ENCODE measurements around the gene IRGQ. TPM values are rescaled to one million over a fixed set of nuclear protein-coding genes. Genes with fewer than 3 reads are reported as not detected.

The IRGQ gene
- polyA plus RNA-seq, 1 donor from 2014 or later: 156 TPM

DNA sequence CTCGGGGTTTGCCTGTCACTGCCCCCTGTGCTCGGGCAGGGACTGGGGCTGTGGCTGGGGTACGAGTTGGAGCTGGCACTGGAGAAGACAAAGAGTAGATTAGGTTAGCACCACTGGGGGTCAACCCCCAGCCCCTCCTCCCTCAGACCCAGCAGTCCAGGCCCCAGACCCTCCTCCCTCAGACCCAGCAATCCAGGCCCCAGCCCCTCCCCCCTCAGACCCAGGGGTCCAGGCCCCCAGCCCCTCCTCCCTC, 43.8 kb downstream of the IRGQ start:
- no peaks in the 10 kb centered on the region for H3K36me3 ChIP-seq (ENCODE audit: insufficient read depth, low read length)
- no peak overlapping the region for H3K4me3 ChIP-seq (ENCODE audit: low read length)
- no peak overlapping the region for H3K9ac ChIP-seq (ENCODE audit: low read length)

DNA sequence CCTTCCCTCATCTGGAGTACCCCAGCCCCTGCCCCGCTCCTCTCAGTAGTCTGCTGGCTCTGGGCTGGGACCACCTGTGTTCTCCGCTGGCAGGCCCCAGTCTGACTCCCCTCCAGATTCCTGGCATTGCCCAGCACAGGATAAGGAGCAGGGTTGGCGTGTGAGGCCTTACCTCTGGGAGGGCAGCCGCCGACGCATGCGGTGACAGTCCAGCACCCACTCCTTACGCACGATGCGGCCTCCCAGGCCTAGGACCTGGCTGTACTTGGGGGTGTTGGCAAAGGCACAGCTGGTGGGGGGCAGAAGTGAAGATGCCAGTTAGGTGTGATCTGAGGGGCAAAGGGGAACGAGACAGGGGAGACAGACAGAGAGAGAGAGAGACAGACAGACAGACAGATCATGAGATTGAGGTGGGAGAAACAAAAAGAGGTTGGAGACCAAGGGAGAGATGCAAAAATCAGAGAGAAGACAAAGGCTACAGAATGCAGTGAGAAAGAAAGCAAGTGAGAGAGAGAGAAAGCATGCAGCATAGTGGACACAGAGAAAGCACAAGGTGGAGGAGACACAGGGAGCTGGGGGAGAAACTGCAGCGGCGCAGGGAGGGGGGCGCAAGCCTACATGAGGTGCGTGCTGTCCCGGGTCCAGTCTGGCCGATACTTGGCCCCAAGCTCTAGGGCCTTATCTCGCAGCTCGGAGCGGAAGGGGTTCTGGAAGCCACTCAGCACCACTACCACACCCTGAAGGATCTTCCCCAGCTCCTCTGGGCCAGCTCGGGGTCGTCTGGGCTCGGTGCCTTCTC, 44.3 kb downstream of the IRGQ start:
- no peaks in the 10 kb centered on the region for H3K36me3 ChIP-seq (ENCODE audit: insufficient read depth, low read length)
- TF ChIP-seq TAF1 (IDR thresholded peaks at IDR 0.05; ENCODE audit: low read depth) (no peak), MXI1 (conservative IDR thresholded peaks at IDR 0.05; ENCODE audit: poor library complexity, severe bottlenecking) (no peak), SMC3 (conservative IDR thresholded peaks at IDR 0.05; ENCODE audit: poor library complexity) (no peak)

More for the DNA sequence above, 43.8 kb downstream of the IRGQ start:
- Histone ChIP-seq H3F3A (ENCODE audit: insufficient read depth, low read length, poor library complexity, severe bottlenecking) (no peaks in the 10 kb centered on the region), H3K27me3 (ENCODE audit: insufficient read depth, low read depth, low read length) (no peaks in the 10 kb centered on the region), H3K79me2 (replicated peaks; ENCODE audit: insufficient read depth, low read length) (no peaks in the 10 kb centered on the region), H4K20me1 (ENCODE audit: insufficient read depth) (no peaks in the 10 kb centered on the region), H3K9me2 (ENCODE audit: insufficient read depth, low read length) (no peaks in the 10 kb centered on the region), H3K9me3 (ENCODE audit: low read length) (no peaks in the 10 kb centered on the region), H3K27ac (ENCODE audit: low read length) (no peak overlapping the region), H3K4me2 (ENCODE audit: low read length) (no peak overlapping the region), H2AFZ (ENCODE audit: low read depth, low read length) (no peak overlapping the region)
- TF ChIP-seq, protein P1, sequence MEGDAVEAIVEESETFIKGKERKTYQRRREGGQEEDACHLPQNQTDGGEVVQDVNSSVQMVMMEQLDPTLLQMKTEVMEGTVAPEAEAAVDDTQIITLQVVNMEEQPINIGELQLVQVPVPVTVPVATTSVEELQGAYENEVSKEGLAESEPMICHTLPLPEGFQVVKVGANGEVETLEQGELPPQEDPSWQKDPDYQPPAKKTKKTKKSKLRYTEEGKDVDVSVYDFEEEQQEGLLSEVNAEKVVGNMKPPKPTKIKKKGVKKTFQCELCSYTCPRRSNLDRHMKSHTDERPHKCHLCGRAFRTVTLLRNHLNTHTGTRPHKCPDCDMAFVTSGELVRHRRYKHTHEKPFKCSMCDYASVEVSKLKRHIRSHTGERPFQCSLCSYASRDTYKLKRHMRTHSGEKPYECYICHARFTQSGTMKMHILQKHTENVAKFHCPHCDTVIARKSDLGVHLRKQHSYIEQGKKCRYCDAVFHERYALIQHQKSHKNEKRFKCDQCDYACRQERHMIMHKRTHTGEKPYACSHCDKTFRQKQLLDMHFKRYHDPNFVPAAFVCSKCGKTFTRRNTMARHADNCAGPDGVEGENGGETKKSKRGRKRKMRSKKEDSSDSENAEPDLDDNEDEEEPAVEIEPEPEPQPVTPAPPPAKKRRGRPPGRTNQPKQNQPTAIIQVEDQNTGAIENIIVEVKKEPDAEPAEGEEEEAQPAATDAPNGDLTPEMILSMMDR (IDR thresholded peaks at IDR 0.05; ENCODE audit: poor library complexity, severe bottlenecking): no peak
- TF ChIP-seq RAD21 (conservative IDR thresholded peaks at IDR 0.05) (no peak), SMC3 (conservative IDR thresholded peaks at IDR 0.05; ENCODE audit: poor library complexity) (no peak), POLR2AphosphoS5 (IDR thresholded peaks at IDR 0.05) (no peak), TAF1 (IDR thresholded peaks at IDR 0.05; ENCODE audit: low read depth) (no peak), EZH2 (IDR thresholded peaks at IDR 0.05; ENCODE audit: borderline replicate concordance, insufficient read depth, low read length, poor library complexity, severe bottlenecking) (no peak), EP300 (conservative IDR thresholded peaks at IDR 0.05; ENCODE audit: poor library complexity, severe bottlenecking) (no peak), MXI1 (conservative IDR thresholded peaks at IDR 0.05; ENCODE audit: poor library complexity, severe bottlenecking) (no peak)
- TF ChIP-seq, protein P2, sequence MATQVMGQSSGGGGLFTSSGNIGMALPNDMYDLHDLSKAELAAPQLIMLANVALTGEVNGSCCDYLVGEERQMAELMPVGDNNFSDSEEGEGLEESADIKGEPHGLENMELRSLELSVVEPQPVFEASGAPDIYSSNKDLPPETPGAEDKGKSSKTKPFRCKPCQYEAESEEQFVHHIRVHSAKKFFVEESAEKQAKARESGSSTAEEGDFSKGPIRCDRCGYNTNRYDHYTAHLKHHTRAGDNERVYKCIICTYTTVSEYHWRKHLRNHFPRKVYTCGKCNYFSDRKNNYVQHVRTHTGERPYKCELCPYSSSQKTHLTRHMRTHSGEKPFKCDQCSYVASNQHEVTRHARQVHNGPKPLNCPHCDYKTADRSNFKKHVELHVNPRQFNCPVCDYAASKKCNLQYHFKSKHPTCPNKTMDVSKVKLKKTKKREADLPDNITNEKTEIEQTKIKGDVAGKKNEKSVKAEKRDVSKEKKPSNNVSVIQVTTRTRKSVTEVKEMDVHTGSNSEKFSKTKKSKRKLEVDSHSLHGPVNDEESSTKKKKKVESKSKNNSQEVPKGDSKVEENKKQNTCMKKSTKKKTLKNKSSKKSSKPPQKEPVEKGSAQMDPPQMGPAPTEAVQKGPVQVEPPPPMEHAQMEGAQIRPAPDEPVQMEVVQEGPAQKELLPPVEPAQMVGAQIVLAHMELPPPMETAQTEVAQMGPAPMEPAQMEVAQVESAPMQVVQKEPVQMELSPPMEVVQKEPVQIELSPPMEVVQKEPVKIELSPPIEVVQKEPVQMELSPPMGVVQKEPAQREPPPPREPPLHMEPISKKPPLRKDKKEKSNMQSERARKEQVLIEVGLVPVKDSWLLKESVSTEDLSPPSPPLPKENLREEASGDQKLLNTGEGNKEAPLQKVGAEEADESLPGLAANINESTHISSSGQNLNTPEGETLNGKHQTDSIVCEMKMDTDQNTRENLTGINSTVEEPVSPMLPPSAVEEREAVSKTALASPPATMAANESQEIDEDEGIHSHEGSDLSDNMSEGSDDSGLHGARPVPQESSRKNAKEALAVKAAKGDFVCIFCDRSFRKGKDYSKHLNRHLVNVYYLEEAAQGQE (IDR thresholded peaks at IDR 0.05; ENCODE audit: borderline replicate concordance): no peak

More for the DNA sequence above, 44.3 kb downstream of the IRGQ start:
- Histone ChIP-seq H3K9ac (ENCODE audit: low read length) (no peak overlapping the region), H3K9me2 (ENCODE audit: insufficient read depth, low read length) (no peaks in the 10 kb centered on the region), H3K9me3 (ENCODE audit: low read length) (no peaks in the 10 kb centered on the region), H3K27ac (ENCODE audit: low read length) (no peak overlapping the region), H3K4me2 (ENCODE audit: low read length) (no peak overlapping the region), H3K4me3 (ENCODE audit: low read length) (no peak overlapping the region), H3K79me2 (replicated peaks; ENCODE audit: insufficient read depth, low read length) (no peaks in the 10 kb centered on the region), H2AFZ (ENCODE audit: low read depth, low read length) (no peak overlapping the region), H3F3A (ENCODE audit: insufficient read depth, low read length, poor library complexity, severe bottlenecking) (no peaks in the 10 kb centered on the region), H4K20me1 (ENCODE audit: insufficient read depth) (no peaks in the 10 kb centered on the region), H3K27me3 (ENCODE audit: insufficient read depth, low read depth, low read length) (no peaks in the 10 kb centered on the region)
